ENCODE data around the gene ANTXRL. TPM values are rescaled to one million over a fixed set of nuclear protein-coding genes. Genes with fewer than 3 reads are reported as not detected.

ANTXRL gene
- total and polyA plus RNA-seq, 2 experiments from 2014 or later: not detected

DNA sequence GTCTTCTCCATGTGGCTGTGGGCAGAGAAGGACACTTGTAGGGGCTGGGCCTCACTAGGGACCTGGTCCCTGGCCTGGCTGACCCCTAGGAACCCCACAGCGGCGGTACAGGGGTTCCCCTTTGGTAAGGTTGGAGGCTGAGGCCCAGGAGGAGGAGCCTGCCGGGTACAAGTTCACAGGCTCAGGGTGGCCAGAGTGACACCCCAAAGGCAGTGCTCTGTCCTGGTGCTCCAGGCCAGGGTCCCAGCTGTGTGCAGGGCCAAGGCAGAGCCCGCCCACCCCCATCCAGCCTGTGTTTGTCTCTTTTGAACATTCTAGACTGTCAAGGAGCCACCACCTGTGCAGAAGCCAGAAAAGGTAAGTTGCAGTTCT, 23.3 kb downstream of the ANTXRL start (continued):
- TF ChIP-seq REST (IDR thresholded peaks at IDR 0.05; ENCODE audit: unreplicated experiment) (no peak), NANOG (IDR thresholded peaks at IDR 0.05; ENCODE audit: borderline replicate concordance) (no peak), ZNF114 (CRISPR knock-in tag; IDR thresholded peaks at IDR 0.05) (no peak), POLR2AphosphoS5 (IDR thresholded peaks at IDR 0.05; ENCODE audit: low read depth) (no peak), EZH2phosphoT487 (IDR thresholded peaks at IDR 0.05; ENCODE audit: unreplicated experiment) (no peak), JUNB (IDR thresholded peaks at IDR 0.05; ENCODE audit: unreplicated experiment) (no peak), CREB1 (CRISPR knock-in tag; IDR thresholded peaks at IDR 0.05; ENCODE audit: low read depth) (no peak)

- Histone ChIP-seq H3K27me3 (ENCODE audit: insufficient read depth) (no peaks in the 10 kb centered on the region), H3K9me2 (ENCODE audit: insufficient read depth) (no peaks in the 10 kb centered on the region), H2AFZ (no peak overlapping the region), H3K4me2 (no peak overlapping the region), H3K27ac (ENCODE audit: low read depth) (no peak overlapping the region), H4K20me1 (replicated peaks; ENCODE audit: insufficient read depth) (no peaks in the 10 kb centered on the region), H3F3A (replicated peaks; ENCODE audit: low read depth) (no peaks in the 10 kb centered on the region), H3K4me3 (no peak overlapping the region), H3K36me3 (ENCODE audit: insufficient read depth) (no peaks in the 10 kb centered on the region), H3K4me1 (ENCODE audit: insufficient read depth) (peaks cover 4% of the 10 kb centered on the region; the same call in 1 of the 2 replicates), H3K79me2 (replicated peaks; ENCODE audit: insufficient read depth) (no peaks in the 10 kb centered on the region)
- peaks cover 4% of the 10 kb centered on the region for H3K27me3 Mint-ChIP-seq (ENCODE audit: insufficient read depth, low read depth, poor library complexity)
- peaks cover 16% of the 10 kb centered on the region for H3K4me1 Mint-ChIP-seq
- H3K9me3 Mint-ChIP-seq: no peaks in the 10 kb centered on the region
- no peaks in the 10 kb centered on the region for H3K36me3 Mint-ChIP-seq (ENCODE audit: low read depth)
- H3K4me3 Mint-ChIP-seq: no peak overlapping the region
- DNase-seq (ENCODE audit: low spot score) (no peak), ATAC-seq (no peak)
- H3K27ac Mint-ChIP-seq: no peak overlapping the region
- no peak for TF ChIP-seq STAT1 (IDR thresholded peaks at IDR 0.05; ENCODE audit: unreplicated experiment)
- no peak for TF ChIP-seq CREB1 (CRISPR knock-in tag; IDR thresholded peaks at IDR 0.05; ENCODE audit: low read depth)
- no peak for TF ChIP-seq ZNF114 (CRISPR knock-in tag; IDR thresholded peaks at IDR 0.05)
Observed at GRCh38 chr10:46310851-46311250, 24.1 kb downstream of the ANTXRL start.

GRCh38 chr10:46311501-46311951, 24.7 kb downstream of the ANTXRL start:
- H3K36me3 Mint-ChIP-seq (ENCODE audit: low read depth): no peaks in the 10 kb centered on the region
- H3K27me3 Mint-ChIP-seq (ENCODE audit: insufficient read depth, low read depth, poor library complexity): peaks cover 4% of the 10 kb centered on the region
- no peaks in the 10 kb centered on the region for H3F3A ChIP-seq (replicated peaks; ENCODE audit: low read depth)
- H3K4me3 ChIP-seq: no peak overlapping the region
- no peaks in the 10 kb centered on the region for H3K36me3 ChIP-seq (ENCODE audit: insufficient read depth)
- H3K4me3 Mint-ChIP-seq: no peak overlapping the region
- H3K4me1 ChIP-seq (ENCODE audit: insufficient read depth): peaks cover 5% of the 10 kb centered on the region; the same call in 1 of the 2 replicates
- no peaks in the 10 kb centered on the region for H4K20me1 ChIP-seq (replicated peaks; ENCODE audit: insufficient read depth)
- H3K9me3 Mint-ChIP-seq: no peaks in the 10 kb centered on the region
- ATAC-seq (no peak), DNase-seq (ENCODE audit: low spot score) (no peak)
- H2AFZ ChIP-seq: no peak overlapping the region
- H3K9me2 ChIP-seq (ENCODE audit: insufficient read depth): no peaks in the 10 kb centered on the region
- no peak overlapping the region for H3K27ac ChIP-seq (ENCODE audit: low read depth)
- H3K27ac Mint-ChIP-seq: no peak overlapping the region
- H3K27me3 ChIP-seq (ENCODE audit: insufficient read depth): no peaks in the 10 kb centered on the region
- H3K79me2 ChIP-seq (replicated peaks; ENCODE audit: insufficient read depth): no peaks in the 10 kb centered on the region
- peaks cover 19% of the 10 kb centered on the region for H3K4me1 Mint-ChIP-seq
- no peak overlapping the region for H3K4me2 ChIP-seq
- TF ChIP-seq CREB1 (CRISPR knock-in tag; IDR thresholded peaks at IDR 0.05; ENCODE audit: low read depth) (no peak), EZH2phosphoT487 (IDR thresholded peaks at IDR 0.05; ENCODE audit: unreplicated experiment) (no peak), POLR2AphosphoS5 (IDR thresholded peaks at IDR 0.05; ENCODE audit: low read depth) (no peak), NANOG (IDR thresholded peaks at IDR 0.05; ENCODE audit: borderline replicate concordance) (no peak), EZH2 (IDR thresholded peaks at IDR 0.05; ENCODE audit: low read depth, unreplicated experiment) (no peak), ZNF331 (CRISPR knock-in tag; IDR thresholded peaks at IDR 0.05; ENCODE audit: low read depth) (no peak), JUNB (IDR thresholded peaks at IDR 0.05; ENCODE audit: unreplicated experiment) (no peak), STAT1 (IDR thresholded peaks at IDR 0.05; ENCODE audit: unreplicated experiment) (no peak)
- TF ChIP-seq, protein P1, sequence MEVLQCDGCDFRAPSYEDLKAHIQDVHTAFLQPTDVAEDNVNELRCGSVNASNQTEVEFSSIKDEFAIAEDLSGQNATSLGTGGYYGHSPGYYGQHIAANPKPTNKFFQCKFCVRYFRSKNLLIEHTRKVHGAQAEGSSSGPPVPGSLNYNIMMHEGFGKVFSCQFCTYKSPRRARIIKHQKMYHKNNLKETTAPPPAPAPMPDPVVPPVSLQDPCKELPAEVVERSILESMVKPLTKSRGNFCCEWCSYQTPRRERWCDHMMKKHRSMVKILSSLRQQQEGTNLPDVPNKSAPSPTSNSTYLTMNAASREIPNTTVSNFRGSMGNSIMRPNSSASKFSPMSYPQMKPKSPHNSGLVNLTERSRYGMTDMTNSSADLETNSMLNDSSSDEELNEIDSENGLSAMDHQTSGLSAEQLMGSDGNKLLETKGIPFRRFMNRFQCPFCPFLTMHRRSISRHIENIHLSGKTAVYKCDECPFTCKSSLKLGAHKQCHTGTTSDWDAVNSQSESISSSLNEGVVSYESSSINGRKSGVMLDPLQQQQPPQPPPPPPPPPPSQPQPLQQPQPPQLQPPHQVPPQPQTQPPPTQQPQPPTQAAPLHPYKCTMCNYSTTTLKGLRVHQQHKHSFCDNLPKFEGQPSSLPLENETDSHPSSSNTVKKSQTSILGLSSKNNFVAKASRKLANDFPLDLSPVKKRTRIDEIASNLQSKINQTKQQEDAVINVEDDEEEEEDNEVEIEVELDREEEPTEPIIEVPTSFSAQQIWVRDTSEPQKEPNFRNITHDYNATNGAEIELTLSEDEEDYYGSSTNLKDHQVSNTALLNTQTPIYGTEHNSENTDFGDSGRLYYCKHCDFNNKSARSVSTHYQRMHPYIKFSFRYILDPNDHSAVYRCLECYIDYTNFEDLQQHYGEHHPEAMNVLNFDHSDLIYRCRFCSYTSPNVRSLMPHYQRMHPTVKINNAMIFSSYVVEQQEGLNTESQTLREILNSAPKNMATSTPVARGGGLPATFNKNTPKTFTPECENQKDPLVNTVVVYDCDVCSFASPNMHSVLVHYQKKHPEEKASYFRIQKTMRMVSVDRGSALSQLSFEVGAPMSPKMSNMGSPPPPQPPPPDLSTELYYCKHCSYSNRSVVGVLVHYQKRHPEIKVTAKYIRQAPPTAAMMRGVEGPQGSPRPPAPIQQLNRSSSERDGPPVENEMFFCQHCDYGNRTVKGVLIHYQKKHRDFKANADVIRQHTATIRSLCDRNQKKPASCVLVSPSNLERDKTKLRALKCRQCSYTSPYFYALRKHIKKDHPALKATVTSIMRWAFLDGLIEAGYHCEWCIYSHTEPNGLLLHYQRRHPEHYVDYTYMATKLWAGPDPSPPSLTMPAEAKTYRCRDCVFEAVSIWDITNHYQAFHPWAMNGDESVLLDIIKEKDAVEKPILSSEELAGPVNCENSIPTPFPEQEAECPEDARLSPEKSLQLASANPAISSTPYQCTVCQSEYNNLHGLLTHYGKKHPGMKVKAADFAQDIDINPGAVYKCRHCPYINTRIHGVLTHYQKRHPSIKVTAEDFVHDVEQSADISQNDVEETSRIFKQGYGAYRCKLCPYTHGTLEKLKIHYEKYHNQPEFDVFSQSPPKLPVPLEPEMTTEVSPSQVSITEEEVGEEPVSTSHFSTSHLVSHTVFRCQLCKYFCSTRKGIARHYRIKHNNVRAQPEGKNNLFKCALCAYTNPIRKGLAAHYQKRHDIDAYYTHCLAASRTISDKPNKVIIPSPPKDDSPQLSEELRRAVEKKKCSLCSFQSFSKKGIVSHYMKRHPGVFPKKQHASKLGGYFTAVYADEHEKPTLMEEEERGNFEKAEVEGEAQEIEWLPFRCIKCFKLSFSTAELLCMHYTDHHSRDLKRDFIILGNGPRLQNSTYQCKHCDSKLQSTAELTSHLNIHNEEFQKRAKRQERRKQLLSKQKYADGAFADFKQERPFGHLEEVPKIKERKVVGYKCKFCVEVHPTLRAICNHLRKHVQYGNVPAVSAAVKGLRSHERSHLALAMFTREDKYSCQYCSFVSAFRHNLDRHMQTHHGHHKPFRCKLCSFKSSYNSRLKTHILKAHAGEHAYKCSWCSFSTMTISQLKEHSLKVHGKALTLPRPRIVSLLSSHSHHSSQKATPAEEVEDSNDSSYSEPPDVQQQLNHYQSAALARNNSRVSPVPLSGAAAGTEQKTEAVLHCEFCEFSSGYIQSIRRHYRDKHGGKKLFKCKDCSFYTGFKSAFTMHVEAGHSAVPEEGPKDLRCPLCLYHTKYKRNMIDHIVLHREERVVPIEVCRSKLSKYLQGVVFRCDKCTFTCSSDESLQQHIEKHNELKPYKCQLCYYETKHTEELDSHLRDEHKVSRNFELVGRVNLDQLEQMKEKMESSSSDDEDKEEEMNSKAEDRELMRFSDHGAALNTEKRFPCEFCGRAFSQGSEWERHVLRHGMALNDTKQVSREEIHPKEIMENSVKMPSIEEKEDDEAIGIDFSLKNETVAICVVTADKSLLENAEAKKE (CRISPR knock-in tag; IDR thresholded peaks at IDR 0.05): no peak

All from GM23338 (cell line).